ENCODE data around the gene SKIC8.

Gene SKIC8

DNA sequence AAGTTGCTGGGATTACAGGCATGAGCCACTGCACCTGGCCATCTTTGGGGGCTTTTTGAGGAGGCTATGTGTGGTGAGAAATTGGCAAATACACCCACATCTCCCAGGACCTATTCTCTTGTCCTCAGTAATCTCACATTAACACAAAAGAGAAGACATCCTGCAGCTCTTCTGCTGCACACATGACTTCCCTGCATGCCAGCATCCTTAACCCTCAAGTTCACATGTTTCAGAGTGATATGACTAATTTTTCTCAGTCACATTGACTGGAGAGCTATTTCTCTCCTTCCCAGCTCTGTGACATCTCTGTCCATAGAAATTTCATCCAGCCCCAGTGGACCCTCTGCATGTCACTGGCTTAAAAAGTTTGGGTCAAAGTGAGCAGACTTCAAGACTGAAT is 1.9 kb upstream of the SKIC8 start:
- TF ChIP-seq, protein P1, sequence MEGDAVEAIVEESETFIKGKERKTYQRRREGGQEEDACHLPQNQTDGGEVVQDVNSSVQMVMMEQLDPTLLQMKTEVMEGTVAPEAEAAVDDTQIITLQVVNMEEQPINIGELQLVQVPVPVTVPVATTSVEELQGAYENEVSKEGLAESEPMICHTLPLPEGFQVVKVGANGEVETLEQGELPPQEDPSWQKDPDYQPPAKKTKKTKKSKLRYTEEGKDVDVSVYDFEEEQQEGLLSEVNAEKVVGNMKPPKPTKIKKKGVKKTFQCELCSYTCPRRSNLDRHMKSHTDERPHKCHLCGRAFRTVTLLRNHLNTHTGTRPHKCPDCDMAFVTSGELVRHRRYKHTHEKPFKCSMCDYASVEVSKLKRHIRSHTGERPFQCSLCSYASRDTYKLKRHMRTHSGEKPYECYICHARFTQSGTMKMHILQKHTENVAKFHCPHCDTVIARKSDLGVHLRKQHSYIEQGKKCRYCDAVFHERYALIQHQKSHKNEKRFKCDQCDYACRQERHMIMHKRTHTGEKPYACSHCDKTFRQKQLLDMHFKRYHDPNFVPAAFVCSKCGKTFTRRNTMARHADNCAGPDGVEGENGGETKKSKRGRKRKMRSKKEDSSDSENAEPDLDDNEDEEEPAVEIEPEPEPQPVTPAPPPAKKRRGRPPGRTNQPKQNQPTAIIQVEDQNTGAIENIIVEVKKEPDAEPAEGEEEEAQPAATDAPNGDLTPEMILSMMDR (conservative IDR thresholded peaks at IDR 0.05; ENCODE audit: low read depth, low read length): no peak
- no peak overlapping the region for H3K4me3 ChIP-seq (ENCODE audit: low read depth, low read length)
- peak; percentile 50 for DNase-seq (ENCODE audit: low read depth)

DNA sequence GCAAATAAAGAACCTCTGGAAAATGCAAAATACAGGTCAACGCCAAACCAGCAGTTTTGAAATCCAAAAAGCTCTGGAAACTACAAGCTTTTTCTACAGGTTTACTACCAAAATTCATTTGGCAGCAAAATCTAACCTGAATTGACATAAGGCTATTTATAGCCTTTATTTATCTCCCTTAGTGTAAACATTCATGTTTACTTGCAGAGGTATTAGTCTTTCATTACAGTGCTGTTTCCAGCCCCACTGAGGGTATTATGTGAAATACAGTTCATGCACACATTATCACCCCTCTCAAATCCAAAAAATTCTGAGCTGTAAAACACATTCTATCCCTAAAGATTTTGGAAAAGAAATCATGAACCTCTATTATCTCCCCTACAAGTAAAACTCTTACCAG is 7.2 kb downstream of the SKIC8 start:
- TF ChIP-seq, protein P1 (conservative IDR thresholded peaks at IDR 0.05; ENCODE audit: low read depth, low read length): no peak
- no peak for DNase-seq (ENCODE audit: low read depth)
- H3K4me3 ChIP-seq (ENCODE audit: low read depth, low read length): no peak overlapping the region

DNA sequence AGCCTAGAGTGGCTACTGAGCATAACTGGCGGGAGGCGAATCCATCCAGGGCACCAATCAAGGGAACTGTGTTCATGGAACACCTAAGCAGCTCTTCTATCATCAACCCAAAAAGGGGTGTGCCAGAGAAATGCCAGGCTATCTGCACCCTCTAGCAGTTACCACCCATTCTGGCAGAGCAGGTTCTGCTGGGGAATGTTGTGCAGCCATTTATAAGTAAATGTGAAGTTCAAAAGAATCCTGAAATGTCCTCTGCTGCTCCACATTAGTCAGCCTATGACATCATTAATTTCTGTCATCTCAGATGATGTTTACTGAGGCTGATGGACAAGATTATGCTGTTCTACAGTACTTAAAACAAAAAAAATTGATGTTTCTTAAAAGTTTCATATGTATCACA is 7.7 kb downstream of the SKIC8 start:
- TF ChIP-seq, protein P1 (conservative IDR thresholded peaks at IDR 0.05; ENCODE audit: low read depth, low read length): no peak
- DNase-seq (ENCODE audit: low read depth): no peak

DNA sequence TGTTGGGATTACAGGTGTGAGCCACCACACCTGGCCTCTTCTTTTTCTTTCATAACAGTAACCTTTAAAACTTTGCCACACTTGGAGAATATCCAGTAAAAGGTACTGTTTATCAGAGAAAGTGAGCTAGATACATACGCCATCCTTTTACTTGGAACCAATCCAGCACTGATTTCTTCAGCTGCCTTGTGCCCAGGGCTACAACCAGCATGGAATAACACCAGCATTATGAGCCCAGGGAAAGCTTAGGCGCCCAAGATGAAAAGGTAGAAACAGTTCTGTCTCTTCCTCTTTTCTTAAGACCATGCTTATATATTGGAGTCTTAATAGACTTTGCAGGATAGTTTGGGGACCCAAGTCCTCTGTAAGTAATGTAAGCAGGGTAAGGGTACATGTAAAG is 8.4 kb downstream of the SKIC8 start:
- TF ChIP-seq, protein P1 (conservative IDR thresholded peaks at IDR 0.05; ENCODE audit: low read depth, low read length): no peak
- DNase-seq (ENCODE audit: low read depth): no peak
- H3K4me3 ChIP-seq (ENCODE audit: low read depth, low read length): no peak overlapping the region

More for the DNA sequence above, 7.7 kb downstream of the SKIC8 start:
- no peak overlapping the region for H3K4me3 ChIP-seq (ENCODE audit: low read depth, low read length)

DNA sequence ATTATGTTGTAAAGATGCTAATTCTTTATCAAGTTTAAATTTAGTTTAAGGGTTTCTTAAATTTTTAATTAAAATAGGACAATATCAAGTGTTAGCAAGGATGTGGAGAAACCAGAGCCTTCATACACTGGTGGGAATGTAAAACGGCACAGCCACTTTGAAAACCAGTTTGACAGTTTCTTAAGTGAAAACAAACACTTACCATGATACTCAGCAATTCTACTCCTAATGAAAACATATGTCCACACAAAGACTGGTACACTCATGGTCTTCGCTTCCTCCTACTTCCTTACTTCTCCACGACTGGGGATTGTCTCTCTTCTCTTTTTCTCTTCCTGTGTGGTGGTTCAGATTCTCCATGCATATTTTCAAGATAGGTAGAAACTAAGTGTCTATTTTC is 9.2 kb downstream of the SKIC8 start:
- no peak overlapping the region for H3K4me3 ChIP-seq (ENCODE audit: low read depth, low read length)
- TF ChIP-seq, protein P1 (conservative IDR thresholded peaks at IDR 0.05; ENCODE audit: low read depth, low read length): no peak

DNA sequence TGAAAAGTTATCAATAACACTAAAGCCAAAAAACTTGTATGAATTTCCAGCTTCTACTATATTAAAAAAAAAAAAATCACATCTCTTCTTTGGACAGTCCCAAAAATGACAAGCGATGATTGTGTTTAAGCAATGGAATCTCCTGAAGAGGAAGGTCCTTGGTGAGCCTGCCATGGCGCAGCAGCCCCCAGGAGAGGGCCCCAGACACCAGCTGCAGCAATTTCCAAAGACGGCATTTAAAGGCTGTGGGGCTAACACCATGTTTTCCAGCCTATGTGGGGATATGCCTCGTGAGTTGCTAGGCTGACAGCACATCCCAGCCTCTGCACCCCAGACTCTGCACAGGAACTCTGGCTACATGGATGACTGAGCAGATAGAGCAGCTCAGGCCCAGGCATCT is 14.7 kb downstream of the SKIC8 start:
- no peak for DNase-seq (ENCODE audit: low read depth)
- no peak overlapping the region for H3K4me3 ChIP-seq (ENCODE audit: low read depth, low read length)
- TF ChIP-seq, protein P1 (conservative IDR thresholded peaks at IDR 0.05; ENCODE audit: low read depth, low read length): peak; percentile 44

More for the DNA sequence above, 9.2 kb downstream of the SKIC8 start:
- DNase-seq (ENCODE audit: low read depth): no peak

DNA sequence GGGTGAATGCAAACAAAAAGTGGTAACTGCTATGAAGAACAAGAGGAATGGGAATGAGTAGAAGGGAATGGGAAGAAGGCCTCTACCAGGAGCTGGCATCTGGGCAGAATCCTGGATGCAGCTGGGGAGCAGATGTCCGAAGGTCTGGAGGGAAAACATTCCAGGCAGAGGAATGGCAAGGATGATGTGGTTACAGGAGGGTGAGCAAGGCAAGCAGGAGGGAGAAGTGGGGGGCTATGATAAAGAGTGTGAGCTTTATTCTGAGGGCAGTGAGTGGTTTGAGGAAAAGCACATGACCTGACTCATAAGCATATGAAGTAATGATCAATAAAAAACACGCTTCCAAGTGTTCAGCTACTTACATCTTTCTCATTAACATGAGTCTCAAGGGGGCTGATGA is 17.1 kb downstream of the SKIC8 start:
- no peak for DNase-seq (ENCODE audit: low read depth)
- TF ChIP-seq, protein P1 (conservative IDR thresholded peaks at IDR 0.05; ENCODE audit: low read depth, low read length): no peak
- no peak overlapping the region for H3K4me3 ChIP-seq (ENCODE audit: low read depth, low read length)
